Testis (tissue), 3 donors: ENCODE data around the gene DNAJC18. TPM values are rescaled to one million over a fixed set of nuclear protein-coding genes. Genes with fewer than 3 reads are reported as not detected.

Experiments
- DNase-seq: peaks from one replicate; pipeline ENCODE4 v3.0.0-alpha.2; 2019
- H3K27ac ChIP-seq, 2 donors: fragments of 200-600 bp; sonication (generic); one replicate each; pipeline ENCODE4 v1.5.1; 2019
- H3K27me3 ChIP-seq: fragments of 200-600 bp; sonication (generic); one replicate; pipeline ENCODE4 v1.5.1; 2019
- H3K36me3 ChIP-seq: fragments of 200-600 bp; sonication (generic); one replicate; pipeline ENCODE4 v1.5.1; 2017; ENCODE audit warnings: low read depth; ENCODE audit errors: missing control alignments
- H3K4me1 ChIP-seq: fragments of 200-600 bp; sonication (generic); one replicate; pipeline ENCODE4 v1.5.1; 2019
- H3K4me3 ChIP-seq, 2 donors: fragments of 200-600 bp; sonication (generic); one replicate each; pipeline ENCODE4 v1.5.1; 2017 to 2019
- H3K9me3 ChIP-seq: fragments of 200-600 bp; sonication (generic); one replicate; pipeline ENCODE4 v1.5.1; 2017
- POLR2A ChIP-seq: fragments of 450-650 bp; IDR thresholded peaks from one replicate; pipeline ENCODE4 v1.6.1; 2017; ENCODE audit warnings: antibody characterized with exemption, mild to moderate bottlenecking, moderate library complexity
- WGBS, 2 donors: methylation state at CpG; one replicate each; pipeline ENCODE4 v1.1.5; 2018; 5-methylcytosine and 5-hydroxymethylcytosine counted together
- intact Hi-C: fragments of 100-400 bp; cut with DNase I; formaldehyde crosslinking; loops from one replicate; pipeline ENCODE4 v1.15.1; 2023; ENCODE audit warnings: low total_unique reads
- polyA plus RNA-seq: library from polyadenylated mRNA; stranded (reverse); fragments of 350-450 nt; fragmentation: Illumina TruSeq; extraction: RNeasy Lipid Tissue Mini Kit (QIAGEN cat#74804); gene quantifications from one replicate; pipeline ENCODE4 v1.2.3, GENCODE V29; 2014; ENCODE audit warnings: low read depth, low replicate concordance; ENCODE audit not compliant: insufficient read depth
- total RNA-seq, 2 donors: library from RNA; depleted of rRNA; stranded (reverse); fragments of >200 nt; gene quantifications; one replicate each; pipeline ENCODE4 v1.2.3, GENCODE V29; 2016
- TF ChIP-seq, protein P1 (sequence below), 3 experiments: fragments of 450-650 bp in 2 of 3; fragments of 200-600 bp in 1 of 3; sonication (generic) in 1 of 3; IDR thresholded peaks; one replicate each; pipeline ENCODE4 v1.5.1; 2016 to 2019; ENCODE audit warnings: antibody characterized with exemption in 3 of 3, mild to moderate bottlenecking in 2 of 3, moderate library complexity in 1 of 3

DNAJC18 gene
- total and polyA plus RNA-seq, 3 donors from 2014 or later: 45.0 to 283 (median 98.3) TPM

DNA sequence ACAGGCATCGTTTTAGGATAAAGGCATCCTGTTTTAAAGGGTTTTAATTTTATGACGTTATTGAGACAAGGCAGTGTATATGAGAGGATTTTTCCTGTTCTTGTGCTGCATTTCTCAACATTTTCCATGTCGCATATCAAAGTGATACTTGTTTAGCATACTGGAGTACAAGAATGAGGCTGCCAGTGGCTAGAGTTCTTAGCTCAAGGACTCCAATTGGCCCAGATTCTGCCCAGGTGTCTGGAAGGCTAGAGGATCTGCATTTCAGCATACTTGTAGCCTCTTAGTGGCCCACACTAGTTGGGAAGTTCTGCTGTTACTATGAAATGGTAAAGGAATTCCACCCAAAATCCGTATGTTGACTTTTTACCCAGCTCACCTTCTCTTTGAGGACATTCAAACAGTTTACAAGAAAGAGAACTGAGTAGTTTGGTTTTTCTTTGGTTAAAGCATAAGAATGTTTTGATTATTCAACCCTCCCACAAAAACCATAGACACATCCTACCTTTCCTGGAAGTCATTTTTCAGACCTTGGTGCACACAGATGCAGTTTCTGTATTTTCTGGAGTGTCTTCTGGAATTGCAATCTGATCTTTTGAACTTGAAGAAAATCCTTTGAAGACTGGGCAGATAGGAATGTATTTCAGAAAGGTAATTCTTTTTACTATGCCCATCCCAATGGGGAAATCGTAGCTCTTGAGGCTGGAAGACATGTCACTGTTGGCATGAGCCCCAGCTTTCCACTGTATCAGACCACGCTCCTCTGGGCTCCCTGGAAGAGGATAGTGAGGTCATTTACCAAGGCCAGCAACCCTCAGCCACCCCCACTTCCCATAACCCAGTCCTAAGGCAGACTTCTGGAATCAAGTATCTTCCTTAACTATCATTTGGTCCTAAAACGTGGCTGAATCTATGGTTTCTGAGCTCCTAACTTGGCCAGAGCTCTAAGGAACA lies 67.6 kb downstream of the DNAJC18 start:
- no peak overlapping the region for H3K27ac ChIP-seq
- no peaks in the 10 kb centered on the region for H3K4me1 ChIP-seq
- H3K4me3 ChIP-seq: no peak overlapping the region
- TF ChIP-seq POLR2A: no peak
- TF ChIP-seq, protein P1, sequence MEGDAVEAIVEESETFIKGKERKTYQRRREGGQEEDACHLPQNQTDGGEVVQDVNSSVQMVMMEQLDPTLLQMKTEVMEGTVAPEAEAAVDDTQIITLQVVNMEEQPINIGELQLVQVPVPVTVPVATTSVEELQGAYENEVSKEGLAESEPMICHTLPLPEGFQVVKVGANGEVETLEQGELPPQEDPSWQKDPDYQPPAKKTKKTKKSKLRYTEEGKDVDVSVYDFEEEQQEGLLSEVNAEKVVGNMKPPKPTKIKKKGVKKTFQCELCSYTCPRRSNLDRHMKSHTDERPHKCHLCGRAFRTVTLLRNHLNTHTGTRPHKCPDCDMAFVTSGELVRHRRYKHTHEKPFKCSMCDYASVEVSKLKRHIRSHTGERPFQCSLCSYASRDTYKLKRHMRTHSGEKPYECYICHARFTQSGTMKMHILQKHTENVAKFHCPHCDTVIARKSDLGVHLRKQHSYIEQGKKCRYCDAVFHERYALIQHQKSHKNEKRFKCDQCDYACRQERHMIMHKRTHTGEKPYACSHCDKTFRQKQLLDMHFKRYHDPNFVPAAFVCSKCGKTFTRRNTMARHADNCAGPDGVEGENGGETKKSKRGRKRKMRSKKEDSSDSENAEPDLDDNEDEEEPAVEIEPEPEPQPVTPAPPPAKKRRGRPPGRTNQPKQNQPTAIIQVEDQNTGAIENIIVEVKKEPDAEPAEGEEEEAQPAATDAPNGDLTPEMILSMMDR (IDR thresholded peaks at IDR 0.05): no peak
- no peaks in the 10 kb centered on the region for H3K36me3 ChIP-seq
- intact Hi-C loops: no loop called here
- no peaks in the 10 kb centered on the region for H3K9me3 ChIP-seq
- DNase-seq: peak; percentile 44
- no peaks in the 10 kb centered on the region for H3K27me3 ChIP-seq
- WGBS, 2 donors: 69 to 73% methylated on average over 7 of the region's 7 CpGs

DNA sequence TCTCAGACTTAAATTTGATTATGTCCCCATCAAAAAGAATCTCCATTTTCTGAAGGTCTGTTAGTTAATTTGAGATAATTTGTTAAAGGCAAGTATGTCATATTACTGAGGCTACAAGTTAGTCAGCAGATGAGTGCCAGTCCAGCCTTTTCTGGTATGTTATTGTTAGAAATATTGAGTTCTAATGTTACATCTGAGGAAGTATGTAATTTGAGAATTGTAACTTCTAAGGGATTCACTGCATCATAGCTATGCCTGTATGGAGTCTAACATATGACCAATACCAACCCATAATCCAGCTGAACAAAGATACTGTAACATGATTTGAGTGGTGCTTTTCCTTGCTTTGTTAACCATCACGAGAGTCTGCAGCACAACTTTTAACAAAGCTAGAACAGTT lies 70.1 kb downstream of the DNAJC18 start:
- no peaks in the 10 kb centered on the region for H3K27me3 ChIP-seq
- intact Hi-C loops: no loop called here
- H3K4me1 ChIP-seq: no peaks in the 10 kb centered on the region
- TF ChIP-seq, protein P1 (IDR thresholded peaks at IDR 0.05): no peak
- TF ChIP-seq POLR2A: no peak
- no peak for DNase-seq
- no peaks in the 10 kb centered on the region for H3K9me3 ChIP-seq
- H3K27ac ChIP-seq: no peak overlapping the region
- no peaks in the 10 kb centered on the region for H3K36me3 ChIP-seq
- H3K4me3 ChIP-seq: no peak overlapping the region
- WGBS, 2 donors: 56 to 76% methylated on average over 1 of the region's 1 CpG

DNA sequence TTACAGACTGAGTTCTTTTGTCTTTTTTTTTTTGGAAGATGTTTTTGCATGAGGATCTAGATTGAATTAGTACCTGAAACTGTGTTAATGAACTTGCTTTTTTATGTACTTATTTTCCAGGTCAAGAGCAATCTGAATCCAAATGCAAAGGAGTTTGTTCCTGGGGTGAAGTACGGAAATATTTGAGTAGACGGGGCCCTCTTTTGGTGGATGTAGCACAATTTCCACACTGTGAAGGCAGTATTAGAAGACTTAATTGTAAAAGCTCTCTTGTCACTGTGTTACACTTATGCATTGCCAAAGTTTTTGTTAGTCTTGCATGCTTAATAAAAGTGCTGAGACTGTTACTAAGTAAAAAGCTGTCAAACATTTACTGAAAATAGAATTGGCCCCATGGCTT lies 70.7 kb downstream of the DNAJC18 start:
- 65 to 86% methylated on average over 2 of the region's 2 CpGs for WGBS, 2 donors
- Histone ChIP-seq H3K4me1 (no peaks in the 10 kb centered on the region), H3K36me3 (no peaks in the 10 kb centered on the region), H3K9me3 (no peaks in the 10 kb centered on the region), H3K27ac (no peak overlapping the region), H3K4me3 (no peak overlapping the region), H3K27me3 (no peaks in the 10 kb centered on the region)
- no peak for TF ChIP-seq POLR2A
- TF ChIP-seq, protein P1 (IDR thresholded peaks at IDR 0.05): no peak
- DNase-seq: no peak
- intact Hi-C loops: no loop called here

DNA sequence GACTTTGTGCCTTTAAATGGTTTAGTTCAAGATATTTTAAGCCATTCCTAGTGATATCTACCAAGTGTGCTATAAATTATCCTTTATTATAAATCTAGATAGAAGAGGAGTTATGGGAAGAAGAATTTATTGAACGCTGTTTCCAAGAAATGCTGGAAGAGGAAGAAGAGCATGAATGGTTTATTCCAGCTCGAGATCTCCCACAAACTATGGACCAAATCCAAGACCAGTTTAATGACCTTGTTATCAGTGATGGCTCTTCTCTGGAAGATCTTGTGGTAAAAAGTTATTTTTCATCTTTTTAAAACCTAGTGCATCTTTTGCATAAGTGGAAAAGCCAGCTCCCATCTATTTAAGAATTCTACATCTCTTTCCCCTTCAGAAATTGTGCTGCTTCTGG lies 74.9 kb downstream of the DNAJC18 start:
- no peak for DNase-seq
- H3K9me3 ChIP-seq: no peaks in the 10 kb centered on the region
- H3K4me3 ChIP-seq: no peak overlapping the region
- H3K27ac ChIP-seq: no peak overlapping the region
- H3K4me1 ChIP-seq: no peaks in the 10 kb centered on the region
- no peaks in the 10 kb centered on the region for H3K36me3 ChIP-seq
- intact Hi-C loops: no loop called here
- WGBS, 2 donors: 44 to 45% methylated on average over 2 of the region's 2 CpGs
- TF ChIP-seq, protein P1 (IDR thresholded peaks at IDR 0.05): no peak
- no peak for TF ChIP-seq POLR2A
- H3K27me3 ChIP-seq: no peaks in the 10 kb centered on the region

DNA sequence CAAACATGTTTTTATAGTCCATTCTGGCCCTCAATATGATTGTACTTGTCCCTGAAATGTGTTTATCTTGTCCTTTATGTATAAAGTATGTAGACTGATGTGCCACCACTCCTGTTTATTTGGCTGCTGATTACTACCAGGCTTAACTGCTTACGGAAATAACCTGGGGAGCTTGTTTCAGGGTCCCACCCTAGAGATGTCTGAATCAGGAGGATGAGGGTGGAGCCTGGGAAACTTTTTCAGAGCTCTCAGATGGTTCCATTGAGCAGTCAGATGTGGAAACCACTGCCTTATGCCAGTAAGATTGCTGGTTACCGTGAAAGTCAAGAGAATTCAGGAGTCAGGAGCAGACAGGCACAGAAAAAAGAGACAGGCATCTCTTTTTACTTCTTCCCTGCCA lies 75.4 kb downstream of the DNAJC18 start:
- no peak for DNase-seq
- Histone ChIP-seq H3K27me3 (no peaks in the 10 kb centered on the region), H3K36me3 (no peaks in the 10 kb centered on the region), H3K27ac (no peak overlapping the region), H3K9me3 (no peaks in the 10 kb centered on the region), H3K4me3 (no peak overlapping the region), H3K4me1 (no peaks in the 10 kb centered on the region)
- TF ChIP-seq POLR2A: no peak
- TF ChIP-seq, protein P1 (IDR thresholded peaks at IDR 0.05): no peak
- intact Hi-C loops: no loop called here
- 82 to 85% methylated on average over 2 of the region's 2 CpGs for WGBS, 2 donors
